Testis (tissue), 2 donors: Measurements from ENCODE around the gene FAM53B.

Source experiments
- CTCF ChIP-seq, 3 experiments: fragments of 450-650 bp in 2 of 3; fragments of 200-600 bp in 1 of 3; sonication (generic) in 1 of 3; IDR thresholded peaks; one replicate each; pipeline ENCODE4 v1.5.1; 2016 to 2019; ENCODE audit warnings: antibody characterized with exemption in 3 of 3, mild to moderate bottlenecking in 2 of 3, moderate library complexity in 1 of 3
- POLR2A ChIP-seq: fragments of 450-650 bp; IDR thresholded peaks from one replicate; pipeline ENCODE4 v1.6.1; 2017; ENCODE audit warnings: antibody characterized with exemption, mild to moderate bottlenecking, moderate library complexity

DNA sequence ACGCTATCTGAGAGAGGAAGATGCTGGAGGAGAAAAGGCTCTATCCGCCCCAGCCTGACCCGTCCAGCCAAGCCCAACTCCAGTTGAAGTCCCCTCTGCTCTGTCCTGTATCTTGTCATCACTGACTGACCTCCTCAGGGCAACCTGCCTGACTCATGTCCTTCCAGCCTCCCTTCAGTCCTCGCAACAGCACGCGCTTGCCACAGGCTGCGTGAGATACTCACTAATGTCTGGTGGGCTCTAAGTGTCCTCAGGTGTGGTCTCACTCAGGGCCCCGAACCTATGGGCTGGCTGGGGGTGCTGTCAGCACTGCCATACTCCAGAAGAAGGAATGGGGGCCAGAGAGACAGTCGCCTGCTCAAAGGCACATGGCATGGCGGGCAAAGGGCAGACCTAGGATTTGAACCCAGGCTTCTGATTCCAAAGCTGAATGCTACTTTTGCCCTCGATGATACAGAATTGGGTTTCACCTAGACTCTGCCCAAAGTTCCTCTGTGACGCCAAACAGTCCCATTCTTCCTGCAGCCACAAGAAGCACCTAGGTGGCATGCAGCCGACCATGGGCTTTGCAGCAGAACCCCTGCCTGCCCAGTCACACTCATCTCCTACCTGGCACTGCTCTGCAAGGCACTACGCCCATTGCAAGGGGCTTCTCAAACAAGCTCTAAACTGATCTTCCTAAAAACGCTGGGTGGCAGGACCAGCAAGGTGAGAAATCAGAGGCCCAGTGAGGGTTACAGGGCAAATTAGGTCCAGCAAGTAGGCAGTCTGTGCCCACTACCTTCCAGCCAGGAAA, 8.5 kb downstream of the FAM53B start:
- TF ChIP-seq POLR2A (no peak), CTCF (IDR thresholded peaks at IDR 0.05) (no peak)
